GM12878 (cell line): ENCODE data around the gene FSTL1. TPM values are rescaled to one million over a fixed set of nuclear protein-coding genes. Genes with fewer than 3 reads are reported as not detected.

ENCODE experiments used
- ATAC-seq: fragments of 200-7000 bp; cut with Tn5 transposase; 3 replicates; pipeline ENCODE4 v1.9.1; 2020; ENCODE audit warnings: mild to moderate bottlenecking, moderate library complexity
- BruUV-seq: library from RNA; stranded (reverse); fragments of 400-500 nt; replicated peaks from 2 replicates; lab custom pipeline; 2021; lab: Mats Ljungman, UMichigan
- CTCF ChIA-PET: fragments of 300-600 bp; sonication (Branson Sonifier 250); formaldehyde crosslinking; extraction: SDS; loops from one replicate; lab custom pipeline; 2021; ENCODE audit warnings: inconsistent platforms; lab: Yijun Ruan, JAX
- POLR2A ChIA-PET: fragments of 350-600 bp; formaldehyde crosslinking; extraction: SDS; loops from one replicate; lab custom pipeline; 2021; ENCODE audit warnings: inconsistent platforms; lab: Charles Lee
- RAD21 ChIA-PET: fragments of 300-600 bp; sonication (Branson Sonifier 250); formaldehyde crosslinking; loops from one replicate; lab custom pipeline; 2023; ENCODE audit warnings: antibody characterized with exemption; ENCODE audit not compliant: unreplicated experiment; lab: Charles Lee
- SMC1A ChIA-PET: fragments of 300-600 bp; sonication (Branson Sonifier 250); formaldehyde crosslinking; loops from one replicate; lab custom pipeline; 2023; ENCODE audit not compliant: unreplicated experiment, uncharacterized antibody; lab: Charles Lee
- DNase-seq: peaks from one replicate; pipeline ENCODE4 v3.0.0-alpha.2; 2011; ENCODE audit warnings: low read depth, low spot score
- FAIRE-seq: peaks from 3 replicates; lab custom pipeline; 2011; peaks lifted over from hg19 to GRCh38; lab: Jason Lieb, UNC
- H2AFZ ChIP-seq: 2 replicates; pipeline ENCODE4 v1.6.0; 2011; ENCODE audit warnings: low read depth, low read length, control low read depth; ENCODE audit not compliant: control insufficient read depth
- H3K27ac ChIP-seq: 2 replicates; pipeline ENCODE4 v1.5.1; 2011; ENCODE audit warnings: control low read depth; ENCODE audit not compliant: control insufficient read depth, insufficient read depth
- H3K27me3 ChIP-seq, 2 experiments: replicated peaks in 1 of 2; 2 replicates each; pipeline versions ENCODE4 v1.6.0 to v1.6.1; 2011; ENCODE audit warnings: low read length in 1 of 2; ENCODE audit not compliant: control insufficient read depth in 2 of 2, insufficient read depth in 2 of 2
- H3K36me3 ChIP-seq, 2 experiments: 2 replicates each; pipeline ENCODE4 v1.5.1; 2011; ENCODE audit warnings: low read length in 1 of 2; ENCODE audit not compliant: control insufficient read depth in 2 of 2, insufficient read depth in 2 of 2
- H3K4me1 ChIP-seq: 2 replicates; pipeline ENCODE4 v1.6.1; 2011; ENCODE audit warnings: mild to moderate bottlenecking, low read length, moderate library complexity, mixed read lengths; ENCODE audit not compliant: control insufficient read depth, insufficient read depth
- H3K4me2 ChIP-seq: 2 replicates; pipeline ENCODE4 v1.6.0; 2011; ENCODE audit warnings: control low read depth; ENCODE audit not compliant: control insufficient read depth, insufficient read depth
- H3K4me3 ChIP-seq: fragments of 200-600 bp; sonication (generic); 2 replicates; pipeline ENCODE4 v1.5.1; 2016
- H3K79me2 ChIP-seq: 2 replicates; pipeline ENCODE4 v1.6.0; 2011; ENCODE audit warnings: low read length; ENCODE audit not compliant: control insufficient read depth, insufficient read depth
- H3K9ac ChIP-seq: 2 replicates; pipeline ENCODE4 v1.8.0; 2011; ENCODE audit warnings: low read length, control low read depth, mixed read lengths; ENCODE audit not compliant: control insufficient read depth, insufficient read depth
- H3K9me3 ChIP-seq: replicated peaks from 3 replicates; pipeline ENCODE4 v1.5.1; 2011; ENCODE audit warnings: mild to moderate bottlenecking, low read length; ENCODE audit not compliant: control insufficient read depth, insufficient read depth
- H4K20me1 ChIP-seq: 2 replicates; pipeline ENCODE4 v1.6.0; 2011; ENCODE audit not compliant: control insufficient read depth, insufficient read depth
- ATF7 ChIP-seq: fragments of 450-650 bp; IDR thresholded peaks from 2 replicates; pipeline ENCODE4 v1.6.1; 2016; ENCODE audit warnings: low read depth, mild to moderate bottlenecking
- FOXK2 ChIP-seq: fragments of 450-650 bp; IDR thresholded peaks from 2 replicates; pipeline ENCODE4 v1.6.1; 2017; ENCODE audit warnings: mild to moderate bottlenecking, moderate library complexity
- IKZF2 ChIP-seq, 2 experiments: fragments of 450-650 bp; IDR thresholded peaks; 2 replicates each; pipeline ENCODE4 v1.6.1; 2017; ENCODE audit warnings: mild to moderate bottlenecking in 2 of 2, moderate library complexity in 2 of 2
- JUNB ChIP-seq: IDR thresholded peaks from 2 replicates; pipeline ENCODE4 v1.6.1; 2016; ENCODE audit warnings: antibody characterized with exemption, mild to moderate bottlenecking
- KLF5 ChIP-seq: fragments of 450-650 bp; IDR thresholded peaks from 2 replicates; pipeline ENCODE4 v1.6.1; 2014; ENCODE audit warnings: mild to moderate bottlenecking; ENCODE audit not compliant: partially characterized antibody
- LARP7 ChIP-seq: fragments of 450-650 bp; IDR thresholded peaks from 2 replicates; pipeline ENCODE4 v1.6.1; 2017; ENCODE audit warnings: mild to moderate bottlenecking
- NBN ChIP-seq: fragments of 450-650 bp; IDR thresholded peaks from 2 replicates; pipeline ENCODE4 v1.6.1; 2016
- NFIC ChIP-seq: IDR thresholded peaks from 2 replicates; pipeline ENCODE4 v1.6.1; 2012; ENCODE audit warnings: low read depth, mild to moderate bottlenecking, inconsistent platforms, low read length, moderate library complexity
- NR2C2 ChIP-seq: IDR thresholded peaks from 2 replicates; pipeline ENCODE4 v1.6.1; 2011; ENCODE audit warnings: borderline replicate concordance, low read depth; ENCODE audit not compliant: control insufficient read depth, insufficient read length
- PAX8 ChIP-seq: fragments of 450-650 bp; IDR thresholded peaks from 2 replicates; pipeline ENCODE4 v1.6.1; 2017; ENCODE audit warnings: mild to moderate bottlenecking, moderate library complexity
- POLR2AphosphoS5 ChIP-seq: IDR thresholded peaks from 2 replicates; pipeline ENCODE4 v1.6.1; 2011; ENCODE audit warnings: mild to moderate bottlenecking, low read length, inconsistent platforms
- RBBP5 ChIP-seq: fragments of 200-600 bp; sonication (generic); conservative IDR thresholded peaks from 2 replicates; pipeline ENCODE4 v1.6.1; 2016
- SIN3A ChIP-seq: IDR thresholded peaks from 2 replicates; pipeline ENCODE4 v1.6.1; 2012; ENCODE audit warnings: low read depth, low read length, improper control_type of control experiment
- SMAD1 ChIP-seq: fragments of 450-650 bp; IDR thresholded peaks from 2 replicates; pipeline ENCODE4 v1.6.1; 2018; ENCODE audit warnings: mild to moderate bottlenecking, low read depth; ENCODE audit not compliant: partially characterized antibody
- ZNF24 ChIP-seq: fragments of 450-650 bp; IDR thresholded peaks from 2 replicates; pipeline ENCODE4 v1.6.1; 2017; ENCODE audit warnings: antibody characterized with exemption, mild to moderate bottlenecking
- WGBS: methylation state at CpG from one replicate; pipeline ENCODE4 v1.1.6; 2016; ENCODE audit warnings: low lambda C conversion rate; ENCODE audit not compliant: insufficient replicate concordance, insufficient coverage; ENCODE audit errors: missing lambda C conversion rate; 5-methylcytosine and 5-hydroxymethylcytosine counted together
- in situ Hi-C: fragments of 300-500 bp; cut with MboI; formaldehyde crosslinking; loops from 9 replicates; pipeline ENCODE4 v1.14.3; 2018; ENCODE audit warnings: mixed read lengths
- intact Hi-C: fragments of 100-400 bp; cut with micrococcal nuclease; formaldehyde crosslinking; loops from one replicate; pipeline ENCODE4 v1.14.2; 2022; ENCODE audit not compliant: unreplicated experiment
- polyA plus RNA-seq, 11 experiments: library from polyadenylated mRNA; depleted of rRNA in 4 of 11; unstranded in 6 of 11; stranded (reverse) in 5 of 11; fragments of >200 nt; fragmentation: Nextera tagmentation in 4 of 11; fragmentation: Illumina TruSeq in 1 of 11; extraction: Ambion mirVana in 4 of 11; extraction: Trizol in 1 of 11; gene quantifications; 1 replicate in 1 of 11; 2 replicates in 10 of 11; pipeline versions ENCODE4 v1.2.1 to v1.2.3, GENCODE V29; 2011 to 2016; ENCODE audit warnings: inconsistent platforms in 2 of 11, missing spikeins in 2 of 11, low read depth in 1 of 11
- total RNA-seq, 4 experiments: library from RNA; depleted of rRNA in 3 of 4; stranded (reverse); fragments of >200 nt in 3 of 4; fragmentation: Illumina TruSeq in 1 of 4; extraction: Trizol in 1 of 4; gene quantifications; 2 replicates each; pipeline versions ENCODE4 v1.2.1 to v1.2.3, GENCODE V29; 2013 to 2021
- TF ChIP-seq, protein P1 (sequence below): fragments of 450-650 bp; formaldehyde crosslinking; IDR thresholded peaks from 2 replicates; pipeline ENCODE4 v1.4.0; 2020; ENCODE audit warnings: mild to moderate bottlenecking, moderate library complexity
- TF ChIP-seq, protein P2 (sequence below): fragments of 450-650 bp; IDR thresholded peaks from 2 replicates; pipeline ENCODE4 v1.6.1; 2018; ENCODE audit warnings: borderline replicate concordance, mild to moderate bottlenecking; ENCODE audit not compliant: partially characterized antibody
- TF ChIP-seq, protein P3 (sequence below): fragments of 450-650 bp; IDR thresholded peaks from 2 replicates; pipeline ENCODE4 v1.6.1; 2016; ENCODE audit warnings: mild to moderate bottlenecking

Gene FSTL1
- total and polyA plus RNA-seq, 10 of the 15 experiments (the other 5 are each of a cell fraction or from before 2014, with no cell fraction given), result 0.06 to 1.7 (median 0.32) TPM; not detected in 4

DNA sequence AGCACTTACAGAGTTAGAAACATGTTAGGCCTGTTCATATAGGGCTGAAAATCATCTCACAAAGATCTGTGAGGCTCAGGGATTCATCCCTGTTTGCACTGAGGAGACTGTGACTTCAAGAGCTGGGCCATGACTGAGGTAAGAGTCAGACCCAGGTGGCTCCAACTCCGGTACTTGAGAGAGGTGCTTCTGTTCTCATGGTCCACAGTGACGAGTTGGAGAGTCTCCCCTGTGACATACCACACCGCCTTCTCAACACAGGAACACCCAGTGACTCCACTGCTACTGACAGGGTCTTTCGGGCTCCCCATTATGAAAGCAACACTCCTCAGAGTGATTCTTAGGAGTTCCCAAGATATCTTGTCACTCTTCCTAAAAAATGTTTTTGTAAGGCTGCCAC is 27.4 kb downstream of the FSTL1 start (continued):
- TF ChIP-seq, protein P1, sequence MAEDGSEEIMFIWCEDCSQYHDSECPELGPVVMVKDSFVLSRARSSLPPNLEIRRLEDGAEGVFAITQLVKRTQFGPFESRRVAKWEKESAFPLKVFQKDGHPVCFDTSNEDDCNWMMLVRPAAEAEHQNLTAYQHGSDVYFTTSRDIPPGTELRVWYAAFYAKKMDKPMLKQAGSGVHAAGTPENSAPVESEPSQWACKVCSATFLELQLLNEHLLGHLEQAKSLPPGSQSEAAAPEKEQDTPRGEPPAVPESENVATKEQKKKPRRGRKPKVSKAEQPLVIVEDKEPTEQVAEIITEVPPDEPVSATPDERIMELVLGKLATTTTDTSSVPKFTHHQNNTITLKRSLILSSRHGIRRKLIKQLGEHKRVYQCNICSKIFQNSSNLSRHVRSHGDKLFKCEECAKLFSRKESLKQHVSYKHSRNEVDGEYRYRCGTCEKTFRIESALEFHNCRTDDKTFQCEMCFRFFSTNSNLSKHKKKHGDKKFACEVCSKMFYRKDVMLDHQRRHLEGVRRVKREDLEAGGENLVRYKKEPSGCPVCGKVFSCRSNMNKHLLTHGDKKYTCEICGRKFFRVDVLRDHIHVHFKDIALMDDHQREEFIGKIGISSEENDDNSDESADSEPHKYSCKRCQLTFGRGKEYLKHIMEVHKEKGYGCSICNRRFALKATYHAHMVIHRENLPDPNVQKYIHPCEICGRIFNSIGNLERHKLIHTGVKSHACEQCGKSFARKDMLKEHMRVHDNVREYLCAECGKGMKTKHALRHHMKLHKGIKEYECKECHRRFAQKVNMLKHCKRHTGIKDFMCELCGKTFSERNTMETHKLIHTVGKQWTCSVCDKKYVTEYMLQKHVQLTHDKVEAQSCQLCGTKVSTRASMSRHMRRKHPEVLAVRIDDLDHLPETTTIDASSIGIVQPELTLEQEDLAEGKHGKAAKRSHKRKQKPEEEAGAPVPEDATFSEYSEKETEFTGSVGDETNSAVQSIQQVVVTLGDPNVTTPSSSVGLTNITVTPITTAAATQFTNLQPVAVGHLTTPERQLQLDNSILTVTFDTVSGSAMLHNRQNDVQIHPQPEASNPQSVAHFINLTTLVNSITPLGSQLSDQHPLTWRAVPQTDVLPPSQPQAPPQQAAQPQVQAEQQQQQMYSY (CRISPR knock-in tag), result no peak
- no peak for TF ChIP-seq NBN
- TF ChIP-seq, all 136 proteins: peak for 0

DNA sequence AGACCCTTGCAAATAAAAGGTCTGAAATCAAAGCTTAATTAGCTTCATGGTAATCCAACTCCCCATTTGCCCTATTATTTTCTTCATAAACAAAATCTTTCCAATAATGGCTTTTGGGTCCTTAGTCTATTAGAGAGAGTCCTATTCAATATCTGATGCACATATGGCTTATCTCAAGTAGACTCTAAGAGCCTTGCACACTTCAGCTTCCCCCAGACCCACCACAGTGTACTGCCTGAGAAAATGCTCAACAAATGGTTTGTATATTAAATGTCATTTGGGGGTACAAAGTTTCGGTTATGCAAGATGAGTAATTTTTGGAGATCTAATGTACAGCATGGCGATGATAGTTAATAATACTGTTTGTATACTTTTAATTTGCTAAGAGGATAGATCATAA is 28.9 kb downstream of the FSTL1 start:
- Histone ChIP-seq H3K4me1 (no peaks in the 10 kb centered on the region; the same call in 1 of the 2 replicates), H3K36me3 (no peaks in the 10 kb centered on the region), H3K4me3 (no peak overlapping the region), H3K4me2 (no peak overlapping the region), H2AFZ (no peak overlapping the region), H4K20me1 (no peaks in the 10 kb centered on the region), H3K9me3 (no peaks in the 10 kb centered on the region), H3K79me2 (no peaks in the 10 kb centered on the region), H3K27me3 (peaks cover 0 to under 1% of the 10 kb centered on the region in 2 experiments; a peak in 2 of 4 replicates), H3K9ac (no peak overlapping the region), H3K27ac (no peak overlapping the region)
- in situ Hi-C loops, result loop anchor here (5.0 kb wide), 1 partner anchor 135 kb away; no protein-coding TSS in a partner anchor
- CTCF ChIA-PET, result interaction anchor here (0.6 to 8.2 kb wide), 7 partner anchors 22 to 530 kb away, joined by 3 to 210 read pairs (median 5); no protein-coding TSS in a partner anchor
- 22% methylated on average over 2 of the region's 2 CpGs for WGBS
- DNase-seq (no peak), FAIRE-seq (no peak), ATAC-seq (no peak)
- no TSS peak for BruUV-seq
- POLR2A ChIA-PET, result no interaction called here
- RAD21 ChIA-PET, result interaction anchor here (1.2 kb wide), 1 partner anchor 137 kb away, joined by 5 read pairs; no protein-coding TSS in a partner anchor
- intact Hi-C loops, result no loop called here
- SMC1A ChIA-PET, result interaction anchor here (0.6 to 2.5 kb wide), 5 partner anchors 137 to 272 kb away, joined by 3 to 10 read pairs (median 3); no protein-coding TSS in a partner anchor
- TF ChIP-seq IKZF2 (IDR thresholded peaks at IDR 0.05) (no peak), PAX8 (no peak), ATF7 (no peak), ZNF24 (no peak), NFIC (no peak), KLF5 (no peak), NR2C2 (no peak), FOXK2 (no peak), LARP7 (no peak), JUNB (no peak), SMAD1 (no peak), SIN3A (no peak), POLR2AphosphoS5 (no peak), RBBP5 (no peak)
- TF ChIP-seq, protein P2, sequence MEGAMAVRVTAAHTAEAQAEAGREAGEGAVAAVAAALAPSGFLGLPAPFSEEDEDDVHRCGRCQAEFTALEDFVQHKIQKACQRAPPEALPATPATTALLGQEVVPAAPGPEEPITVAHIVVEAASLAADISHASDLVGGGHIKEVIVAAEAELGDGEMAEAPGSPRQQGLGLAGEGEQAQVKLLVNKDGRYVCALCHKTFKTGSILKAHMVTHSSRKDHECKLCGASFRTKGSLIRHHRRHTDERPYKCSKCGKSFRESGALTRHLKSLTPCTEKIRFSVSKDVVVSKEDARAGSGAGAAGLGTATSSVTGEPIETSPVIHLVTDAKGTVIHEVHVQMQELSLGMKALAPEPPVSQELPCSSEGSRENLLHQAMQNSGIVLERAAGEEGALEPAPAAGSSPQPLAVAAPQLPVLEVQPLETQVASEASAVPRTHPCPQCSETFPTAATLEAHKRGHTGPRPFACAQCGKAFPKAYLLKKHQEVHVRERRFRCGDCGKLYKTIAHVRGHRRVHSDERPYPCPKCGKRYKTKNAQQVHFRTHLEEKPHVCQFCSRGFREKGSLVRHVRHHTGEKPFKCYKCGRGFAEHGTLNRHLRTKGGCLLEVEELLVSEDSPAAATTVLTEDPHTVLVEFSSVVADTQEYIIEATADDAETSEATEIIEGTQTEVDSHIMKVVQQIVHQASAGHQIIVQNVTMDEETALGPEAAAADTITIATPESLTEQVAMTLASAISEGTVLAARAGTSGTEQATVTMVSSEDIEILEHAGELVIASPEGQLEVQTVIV, result no peak
- TF ChIP-seq, protein P3, sequence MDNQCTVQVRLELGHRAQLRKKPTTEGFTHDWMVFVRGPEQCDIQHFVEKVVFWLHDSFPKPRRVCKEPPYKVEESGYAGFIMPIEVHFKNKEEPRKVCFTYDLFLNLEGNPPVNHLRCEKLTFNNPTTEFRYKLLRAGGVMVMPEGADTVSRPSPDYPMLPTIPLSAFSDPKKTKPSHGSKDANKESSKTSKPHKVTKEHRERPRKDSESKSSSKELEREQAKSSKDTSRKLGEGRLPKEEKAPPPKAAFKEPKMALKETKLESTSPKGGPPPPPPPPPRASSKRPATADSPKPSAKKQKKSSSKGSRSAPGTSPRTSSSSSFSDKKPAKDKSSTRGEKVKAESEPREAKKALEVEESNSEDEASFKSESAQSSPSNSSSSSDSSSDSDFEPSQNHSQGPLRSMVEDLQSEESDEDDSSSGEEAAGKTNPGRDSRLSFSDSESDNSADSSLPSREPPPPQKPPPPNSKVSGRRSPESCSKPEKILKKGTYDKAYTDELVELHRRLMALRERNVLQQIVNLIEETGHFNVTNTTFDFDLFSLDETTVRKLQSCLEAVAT, result no peak
